ELR (cell line): Measurements from ENCODE around the gene IFITM5.
"Not testable (repeated sequence)": the region's sequence is repeated elsewhere in the genome, so short reads cannot be mapped to it uniquely, and the experiment has no call there.

Experiments used
- DNase-seq: peaks from one replicate; pipeline ENCODE4 v3.0.0-alpha.2; 2015; ENCODE audit warnings: low read depth

IFITM5 gene

DNA sequence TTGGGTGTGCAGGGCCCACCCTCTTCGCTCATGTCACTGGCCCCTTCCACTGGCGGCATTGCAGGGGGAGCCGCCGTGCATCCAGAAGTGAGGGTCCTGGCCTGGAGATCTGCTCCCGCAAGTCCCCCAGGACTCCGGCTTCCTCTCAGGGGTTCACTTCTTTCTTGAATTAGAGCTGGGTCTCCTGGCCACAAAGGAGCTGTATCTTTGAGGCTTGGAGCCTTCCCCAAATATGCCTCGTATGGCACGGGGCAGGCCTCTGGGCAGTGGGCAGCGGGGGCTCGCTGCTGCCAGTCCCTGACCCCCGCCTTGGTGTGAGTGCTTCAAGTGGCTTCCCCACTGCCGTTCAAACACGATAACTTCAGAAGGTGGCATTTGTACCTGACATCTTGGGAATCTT is 28.7 kb upstream of the IFITM5 start:
- no peak for DNase-seq

DNA sequence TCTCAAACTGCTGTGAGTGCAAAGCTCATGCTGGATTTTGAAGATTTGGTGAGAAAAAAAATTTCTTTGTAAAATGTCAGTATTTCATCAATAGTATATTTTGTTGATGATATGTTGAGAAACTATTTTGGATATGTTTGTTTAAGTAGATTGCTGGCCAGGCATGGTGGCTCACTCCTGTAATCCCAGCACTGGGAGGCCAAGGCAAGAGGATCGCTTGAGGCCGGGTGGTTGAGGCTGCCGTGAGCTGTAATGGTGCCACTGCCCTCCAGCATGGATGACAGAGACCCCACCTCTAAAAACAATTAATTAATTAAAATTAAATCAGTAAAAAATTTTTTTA is 28.2 kb upstream of the IFITM5 start:
- DNase-seq = peak; percentile 9

DNA sequence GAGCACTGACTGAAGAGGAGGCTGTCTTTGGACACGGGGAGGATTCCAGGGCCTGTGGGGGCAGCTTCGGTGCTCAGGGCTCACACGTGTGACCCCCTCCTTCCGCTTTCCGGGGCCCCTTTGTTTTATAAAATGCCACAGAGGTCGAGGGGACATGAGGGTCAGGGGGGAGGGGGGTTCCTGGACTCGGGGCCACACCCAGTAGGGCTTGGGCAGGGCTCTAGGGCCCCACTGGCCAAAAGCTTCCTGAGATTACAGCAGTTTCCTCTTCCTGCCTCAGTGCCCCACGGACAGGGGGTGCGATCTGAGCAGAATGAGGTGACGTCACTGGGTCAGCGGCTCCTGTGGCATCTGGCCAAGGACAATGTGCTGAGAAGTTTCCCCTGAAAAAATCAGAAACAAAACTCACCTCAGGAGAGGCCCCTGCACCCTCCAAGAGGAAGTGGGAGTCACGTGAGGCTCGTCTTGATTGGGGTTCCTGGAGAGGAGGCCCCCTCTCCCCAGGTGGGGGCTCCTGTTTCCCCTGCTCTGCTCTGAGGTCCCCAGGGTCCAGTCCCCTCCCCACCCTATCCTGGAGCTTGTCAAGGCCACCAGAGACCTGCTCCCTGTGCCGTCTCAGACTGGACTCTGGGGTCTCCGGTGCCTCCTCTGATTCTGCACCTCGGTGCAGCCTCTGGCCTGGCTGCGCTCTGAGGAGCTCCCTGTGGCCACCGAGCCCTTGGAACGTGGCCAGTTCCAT is 27.7 kb upstream of the IFITM5 start:
- DNase-seq = peak; percentile 46

GRCh38 chr11:326592-326841 is 27.2 kb upstream of the IFITM5 start:
- DNase-seq = no peak

DNA sequence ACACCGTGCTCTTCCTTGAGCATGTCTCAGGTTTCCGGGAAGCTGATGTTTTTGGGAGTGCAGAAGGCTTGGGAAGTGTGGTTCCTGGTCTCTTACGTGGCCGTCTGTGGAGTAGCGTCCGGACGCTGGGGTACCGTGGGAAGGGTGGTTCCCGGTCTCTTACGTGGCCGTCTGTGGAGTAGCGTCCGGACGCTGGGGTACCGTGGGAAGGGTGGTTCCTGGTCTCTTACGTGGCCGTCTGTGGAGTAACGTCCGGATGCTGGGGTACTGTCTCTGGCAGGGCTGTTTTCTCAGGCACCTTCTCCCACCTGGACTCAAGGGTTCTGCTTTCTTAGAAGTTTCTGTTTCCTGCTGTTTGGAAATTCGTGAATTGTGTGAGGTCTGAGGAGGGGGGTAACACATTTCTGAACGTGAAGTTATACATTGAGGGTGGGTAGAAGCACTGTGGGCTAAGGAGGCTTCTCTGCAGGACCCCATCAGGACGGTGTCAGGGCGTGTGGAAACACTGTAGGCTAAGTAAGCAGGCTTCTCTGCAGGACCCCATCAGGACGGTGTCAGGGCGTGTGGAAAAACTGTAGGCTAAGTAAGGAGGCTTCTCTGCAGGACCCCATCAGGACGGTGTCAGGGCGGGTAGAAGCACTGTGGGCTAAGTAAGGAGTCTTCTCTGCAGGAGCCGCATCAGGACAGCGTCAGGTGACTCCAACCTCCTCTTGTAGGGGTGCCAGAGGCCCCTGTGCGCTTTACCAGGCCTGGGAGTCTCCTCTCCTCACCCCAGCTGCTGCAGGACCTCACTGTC is 26.7 kb upstream of the IFITM5 start:
- no peak for DNase-seq

- not testable (repeated sequence) for DNase-seq
These were observed 25.5 kb upstream of the IFITM5 start for GRCh38 chr11:324593-325517.

DNA sequence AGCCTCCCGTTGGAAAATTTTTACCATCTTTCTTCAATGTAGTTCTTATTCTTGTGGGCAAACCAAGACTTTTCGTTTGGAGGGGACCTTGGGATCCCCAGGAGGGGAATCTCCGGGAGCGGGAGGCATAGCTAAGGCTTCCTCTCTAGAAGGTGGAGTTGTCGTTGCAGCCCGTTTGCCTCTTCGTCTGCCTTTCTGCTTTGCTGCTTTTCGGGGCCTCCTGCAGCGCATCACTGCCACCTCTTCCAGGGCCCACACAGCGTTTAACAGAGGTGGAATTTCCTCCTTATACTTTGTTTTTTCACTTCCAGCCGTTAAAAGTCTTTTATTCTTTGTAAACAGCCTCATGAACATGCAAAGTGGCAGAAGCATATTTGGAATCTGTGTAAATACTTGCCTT is 24.8 kb upstream of the IFITM5 start:
- DNase-seq = no peak

DNA sequence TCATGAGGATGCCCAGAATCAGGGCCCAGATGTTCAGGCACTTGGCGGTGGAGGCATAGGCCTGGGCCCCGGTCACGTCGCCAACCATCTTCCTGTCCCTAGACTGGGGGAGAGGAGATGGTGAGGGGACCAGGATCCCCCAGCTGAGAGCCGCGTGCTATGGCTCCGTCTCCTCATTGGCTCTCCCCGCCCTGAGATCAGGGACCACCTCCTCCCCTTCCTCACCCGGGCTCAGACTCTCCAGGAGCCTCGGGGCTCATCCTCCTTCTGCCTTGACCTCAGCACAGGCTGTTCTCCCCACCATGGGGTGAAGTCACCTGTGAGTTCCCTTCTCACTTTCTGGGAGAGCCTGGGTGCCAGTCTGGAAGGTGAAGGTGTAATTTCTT is 20.6 kb upstream of the IFITM5 start:
- DNase-seq = not testable (repeated sequence)

GRCh38 chr11:319121-319887 is 20.0 kb upstream of the IFITM5 start:
- DNase-seq = peak; percentile 47

DNA sequence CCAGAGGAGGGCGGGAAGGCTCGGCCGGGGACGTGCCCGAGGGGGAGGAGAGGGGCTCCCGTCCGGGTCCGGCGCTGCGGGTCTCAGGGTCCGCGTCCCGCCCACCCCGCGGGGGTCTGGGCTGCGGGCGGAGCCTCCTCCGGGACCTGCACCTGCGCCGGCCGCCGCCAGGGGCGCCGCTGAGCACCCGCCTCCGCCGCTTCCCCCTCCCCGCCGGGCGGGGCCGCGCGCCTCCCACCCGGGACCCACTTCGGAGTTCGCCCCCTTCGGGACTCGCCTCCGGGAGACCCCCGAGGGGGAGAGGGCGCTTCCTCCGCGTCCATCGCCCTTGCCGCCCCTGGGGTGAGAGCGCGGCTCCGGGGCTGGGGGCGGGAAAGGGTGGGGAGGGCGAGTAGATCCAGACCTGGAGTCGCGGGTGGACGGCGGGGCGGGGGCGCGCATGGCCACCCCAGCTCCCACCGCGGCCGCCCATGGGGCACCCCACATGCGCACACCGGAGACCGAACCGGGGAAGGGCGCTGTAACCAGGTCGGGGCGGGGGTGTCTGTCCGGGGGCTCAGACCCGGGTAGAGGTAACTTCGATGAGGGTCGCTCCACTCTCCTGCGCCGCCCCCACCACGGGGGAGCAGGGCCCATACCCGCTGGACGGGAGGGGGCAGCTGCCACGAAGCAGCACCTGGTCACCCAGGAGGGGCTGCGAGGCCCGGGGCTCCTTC is 19.2 kb upstream of the IFITM5 start:
- DNase-seq = not testable (repeated sequence)

GRCh38 chr11:317668-318404 is 18.5 kb upstream of the IFITM5 start:
- not testable (repeated sequence) for DNase-seq

DNA sequence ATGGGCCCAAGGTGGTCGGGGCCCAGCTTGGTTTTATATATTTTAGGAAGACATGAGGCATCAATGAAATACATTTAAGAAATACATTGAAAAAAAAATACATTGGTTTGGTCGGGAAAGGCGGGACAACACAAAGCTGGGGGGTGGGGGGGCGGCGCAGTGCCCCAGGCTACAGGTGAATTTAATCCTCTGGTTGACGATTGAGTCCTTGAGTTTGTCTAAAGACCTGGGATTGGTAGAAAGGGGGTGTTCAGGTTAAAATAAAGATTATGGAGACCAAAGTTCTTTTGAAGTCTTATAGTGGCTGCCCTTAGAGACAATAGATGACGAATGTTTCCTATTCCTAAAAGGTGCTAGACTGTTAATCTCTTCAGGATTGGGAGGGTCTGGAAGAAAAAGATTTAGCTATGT is 17.6 kb upstream of the IFITM5 start:
- DNase-seq = no peak

- no peak for DNase-seq
These were observed 16.8 kb upstream of the IFITM5 start for GRCh38 chr11:316031-316701.

DNA sequence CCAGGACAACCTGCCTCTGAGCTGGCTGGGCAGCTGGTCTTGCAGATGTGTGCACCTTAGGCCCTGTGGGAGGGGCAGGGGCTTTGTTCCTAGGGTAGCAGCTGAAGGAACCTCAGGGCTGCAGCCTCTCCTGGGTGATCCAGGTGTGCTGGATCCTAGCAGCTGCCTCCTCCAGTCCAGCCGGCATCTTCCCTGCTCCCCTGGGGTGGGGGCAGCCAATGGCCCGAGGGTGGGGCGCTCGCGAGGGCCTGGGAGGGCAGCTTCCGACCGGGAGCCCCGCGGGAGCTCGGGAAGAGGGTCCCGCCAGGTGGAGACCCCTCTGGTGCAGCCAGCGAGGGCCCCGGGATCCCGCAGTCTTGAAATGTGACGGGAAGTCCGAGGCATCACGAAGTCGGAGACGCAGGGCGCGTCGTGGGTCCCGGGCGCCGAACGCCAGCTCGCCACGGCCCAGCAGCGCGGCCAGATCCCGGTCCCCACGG is 16.2 kb upstream of the IFITM5 start:
- no peak for DNase-seq

GRCh38 chr11:315051-315481 is 15.7 kb upstream of the IFITM5 start:
- no peak for DNase-seq

- DNase-seq = not testable (repeated sequence)
These were observed 15.2 kb upstream of the IFITM5 start for GRCh38 chr11:314554-314875.

GRCh38 chr11:313787-314553 is 14.6 kb upstream of the IFITM5 start, which contains the start of gene IFITM1:
Gene IFITM1, plus strand, starts transcription at chr11:314040. Its CDS starts 131 bp downstream, at chr11:314171.
- DNase-seq = peak; percentile 66

- DNase-seq = no peak
These were observed 14.0 kb upstream of the IFITM5 start for GRCh38 chr11:313304-313786.
